Retinal pigment epithelial cell (primary cell): Measurements from ENCODE around the gene GALK2.

Experiments
- DNase-seq: peaks from one replicate; pipeline ENCODE4 v3.0.0-alpha.2; 2010; ENCODE audit warnings: low read depth
- H3K4me3 ChIP-seq: 2 replicates; pipeline ENCODE4 v1.5.1; 2011; ENCODE audit warnings: mild to moderate bottlenecking, low read length, control low read depth, moderate library complexity
- CTCF ChIP-seq: conservative IDR thresholded peaks from 2 replicates; pipeline ENCODE4 v1.5.1; 2011; ENCODE audit warnings: low read depth, low read length, control low read depth, inconsistent platforms

GALK2 gene

GRCh38 chr15:49235446-49236124, 65.5 kb downstream of the GALK2 start:
- H3K4me3 ChIP-seq = no peak overlapping the region
- TF ChIP-seq CTCF = peak; percentile 77
- peak; percentile 25 for DNase-seq

GRCh38 chr15:49236869-49237268, 66.8 kb downstream of the GALK2 start:
- no peak overlapping the region for H3K4me3 ChIP-seq
- no peak for TF ChIP-seq CTCF
- DNase-seq = no peak

- H3K4me3 ChIP-seq = no peak overlapping the region
- no peak for DNase-seq
- no peak for TF ChIP-seq CTCF
Measured at GRCh38 chr15:49238342-49238741, 68.3 kb downstream of the GALK2 start.

GRCh38 chr15:49239105-49239504, 69.1 kb downstream of the GALK2 start:
- DNase-seq = no peak
- TF ChIP-seq CTCF = no peak
- no peak overlapping the region for H3K4me3 ChIP-seq

- TF ChIP-seq CTCF = no peak
- DNase-seq = peak; percentile 49
- no peak overlapping the region for H3K4me3 ChIP-seq
Measured at GRCh38 chr15:49242820-49243219, 72.8 kb downstream of the GALK2 start.

- no peak for DNase-seq
- H3K4me3 ChIP-seq = no peak overlapping the region
- no peak for TF ChIP-seq CTCF
Measured at GRCh38 chr15:49247556-49248110, 77.6 kb downstream of the GALK2 start.

GRCh38 chr15:49248291-49248690, 78.2 kb downstream of the GALK2 start:
- TF ChIP-seq CTCF = no peak
- no peak for DNase-seq
- H3K4me3 ChIP-seq = no peak overlapping the region
